Measurements from ENCODE around the gene PSMG2.
A peak's percentile ranks its signal among the peaks of the same experiment; 100 is the strongest.

The PSMG2 gene

DNA sequence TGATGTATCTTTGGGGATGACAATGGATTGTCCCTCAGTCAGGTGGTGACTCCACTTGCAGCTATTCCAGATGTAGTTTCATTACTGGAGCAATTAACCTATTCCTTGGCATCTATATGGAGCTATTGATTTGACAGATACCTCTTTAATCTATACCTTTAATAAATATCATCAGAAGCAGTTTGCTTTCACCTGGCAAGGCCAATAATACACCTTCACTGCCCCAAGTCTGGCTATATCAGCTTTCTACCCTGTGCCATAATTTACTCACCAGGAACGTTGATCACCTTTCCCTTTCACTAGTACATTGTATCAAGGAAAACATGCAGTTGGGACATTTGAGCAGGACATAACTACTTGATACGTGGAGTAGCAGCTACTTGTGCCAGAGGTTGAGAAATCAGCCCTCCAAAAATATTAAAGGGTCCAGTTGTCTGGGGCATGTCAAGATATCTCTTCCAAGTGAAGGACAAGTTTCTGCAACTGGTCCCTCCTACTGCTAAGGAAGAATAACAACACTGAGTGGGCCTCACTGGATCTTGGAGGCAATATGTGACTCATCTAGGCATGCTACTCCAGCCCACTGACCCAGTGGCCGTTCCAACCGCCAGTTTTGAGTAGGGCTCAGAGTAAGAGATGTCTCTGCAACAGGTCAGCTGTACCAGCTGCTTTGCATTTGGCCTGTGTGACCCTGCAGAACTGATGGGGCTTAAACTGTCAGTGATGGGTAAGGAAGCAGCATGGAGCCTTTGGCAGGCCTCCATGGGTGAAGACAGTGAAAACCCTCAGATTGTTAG is 67.0 kb downstream of the PSMG2 start:
- Mint-ChIP-seq H3K27ac (no peak overlapping the region), H3K9me3 (no peaks in the 10 kb centered on the region), H3K4me1 (peaks cover 12% of the 10 kb centered on the region), H3K36me3 (peaks cover 2% of the 10 kb centered on the region), H3K4me3 (no peak overlapping the region), H3K27me3 (no peaks in the 10 kb centered on the region)

DNA sequence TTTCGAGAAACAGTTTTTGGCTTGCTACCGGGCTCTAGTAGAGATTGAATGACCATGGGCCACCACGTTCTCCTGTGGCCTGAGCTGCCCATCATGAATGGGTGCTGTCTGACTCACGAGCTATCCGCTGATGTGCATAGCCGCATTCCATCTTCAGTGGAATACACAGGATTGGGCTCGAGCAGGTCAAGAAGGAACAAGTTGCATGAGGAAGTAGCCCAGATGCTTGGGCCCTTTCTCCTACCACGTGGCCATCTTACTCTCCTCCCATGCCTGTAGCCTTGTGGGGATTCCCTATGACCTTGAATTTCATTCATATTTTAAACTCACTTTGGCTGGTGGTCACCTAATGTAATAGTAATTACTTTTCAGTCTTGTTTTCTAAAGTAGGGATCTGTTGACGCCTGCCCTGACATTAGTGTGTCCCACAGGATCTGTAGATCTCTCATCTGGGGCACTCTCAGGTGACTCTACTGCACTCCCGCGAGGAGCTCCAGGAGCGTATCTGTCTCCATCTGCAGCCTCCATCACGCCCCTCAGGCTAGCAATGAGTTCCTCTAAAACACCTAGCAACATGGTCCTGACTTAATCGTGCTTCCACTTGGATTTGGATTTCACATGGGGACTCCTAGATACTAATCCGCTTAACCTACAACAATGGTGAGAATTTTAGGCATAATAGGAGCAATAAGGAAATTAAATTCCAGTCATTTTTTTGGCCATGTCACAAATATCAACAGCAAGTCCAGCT is 67.8 kb downstream of the PSMG2 start:
- H3K4me3 Mint-ChIP-seq: no peak overlapping the region
- H3K27ac Mint-ChIP-seq: no peak overlapping the region
- H3K9me3 Mint-ChIP-seq: no peaks in the 10 kb centered on the region
- H3K36me3 Mint-ChIP-seq: peaks cover 2% of the 10 kb centered on the region
- H3K27me3 Mint-ChIP-seq: no peaks in the 10 kb centered on the region
- peaks cover 14% of the 10 kb centered on the region for H3K4me1 Mint-ChIP-seq

DNA sequence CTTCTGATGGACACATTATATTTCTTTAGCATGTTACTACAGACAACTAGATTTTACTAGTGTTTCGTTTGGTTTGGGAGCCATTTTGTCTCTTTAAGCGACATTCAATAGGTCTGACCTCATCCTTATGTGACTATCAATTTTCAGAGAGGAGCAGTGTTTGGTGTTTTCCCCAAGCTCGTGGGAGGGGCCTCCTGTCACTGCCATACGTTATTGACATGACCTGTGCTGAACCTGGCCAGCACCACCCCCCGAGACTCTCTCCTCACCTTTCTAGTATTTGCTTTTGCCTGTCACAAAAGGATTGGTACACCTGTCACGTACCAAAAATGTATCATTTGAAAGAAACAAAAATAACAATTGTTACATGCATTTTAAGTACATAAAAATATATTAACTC is 69.3 kb downstream of the PSMG2 start:
- peaks cover 2% of the 10 kb centered on the region for H3K36me3 Mint-ChIP-seq
- H3K27ac Mint-ChIP-seq: no peak overlapping the region
- H3K4me3 Mint-ChIP-seq: no peak overlapping the region
- H3K4me1 Mint-ChIP-seq: peaks cover 16% of the 10 kb centered on the region
- no peaks in the 10 kb centered on the region for H3K27me3 Mint-ChIP-seq
- peaks cover 4% of the 10 kb centered on the region for H3K9me3 Mint-ChIP-seq

DNA sequence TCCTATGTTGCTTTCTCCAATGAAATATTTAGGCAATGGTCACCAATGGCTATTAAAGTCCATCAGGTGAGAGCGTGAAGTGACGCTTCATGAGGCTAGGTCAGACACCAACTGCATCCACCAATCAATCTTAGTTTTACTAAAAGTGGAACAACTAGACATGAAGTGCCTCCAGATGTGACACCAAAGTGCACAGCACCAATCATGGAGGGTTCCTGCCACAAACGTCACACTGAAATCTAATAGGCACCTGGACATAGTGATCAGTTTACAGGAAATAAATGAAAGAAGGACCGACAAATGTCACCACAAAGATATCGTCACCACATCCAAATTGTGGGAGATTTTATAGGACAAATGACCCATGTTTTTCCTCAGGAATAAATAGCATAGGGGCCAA is 70.5 kb downstream of the PSMG2 start:
- H3K9me3 Mint-ChIP-seq: peaks cover 4% of the 10 kb centered on the region
- H3K36me3 Mint-ChIP-seq: peaks cover 2% of the 10 kb centered on the region
- H3K27me3 Mint-ChIP-seq: no peaks in the 10 kb centered on the region
- peaks cover 16% of the 10 kb centered on the region for H3K4me1 Mint-ChIP-seq
- peak overlapping the region; percentile 40 for H3K4me3 Mint-ChIP-seq
- H3K27ac Mint-ChIP-seq: no peak overlapping the region

DNA sequence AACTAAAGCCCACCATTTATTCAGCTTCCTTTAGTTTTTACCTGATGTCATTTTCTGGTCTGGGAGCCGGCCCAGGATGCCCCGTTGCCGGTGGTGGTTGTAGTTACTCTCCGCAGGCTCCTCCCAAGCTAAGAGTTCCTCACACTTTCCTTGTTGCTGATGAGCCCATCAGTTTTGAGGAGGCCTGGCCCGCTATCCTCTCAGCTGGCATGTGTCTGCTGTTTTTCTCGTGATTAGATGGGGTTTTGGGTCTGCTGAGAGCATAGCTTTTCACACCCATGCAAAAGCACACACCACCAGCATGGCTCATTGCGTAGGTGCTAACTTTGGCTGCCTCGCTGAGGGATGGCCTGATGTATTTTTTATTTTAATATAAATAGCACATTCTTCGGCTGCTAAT is 72.1 kb downstream of the PSMG2 start:
- Mint-ChIP-seq H3K9me3 (peaks cover 4% of the 10 kb centered on the region), H3K4me3 (peak overlapping the region; percentile 94), H3K27me3 (no peaks in the 10 kb centered on the region), H3K36me3 (peaks cover 2% of the 10 kb centered on the region), H3K27ac (peak overlapping the region; percentile 32), H3K4me1 (peaks cover 16% of the 10 kb centered on the region)
